ENCODE results near the gene CBX4.
A peak's percentile ranks its signal among the peaks of the same experiment; 100 is the strongest.

CBX4 gene

DNA sequence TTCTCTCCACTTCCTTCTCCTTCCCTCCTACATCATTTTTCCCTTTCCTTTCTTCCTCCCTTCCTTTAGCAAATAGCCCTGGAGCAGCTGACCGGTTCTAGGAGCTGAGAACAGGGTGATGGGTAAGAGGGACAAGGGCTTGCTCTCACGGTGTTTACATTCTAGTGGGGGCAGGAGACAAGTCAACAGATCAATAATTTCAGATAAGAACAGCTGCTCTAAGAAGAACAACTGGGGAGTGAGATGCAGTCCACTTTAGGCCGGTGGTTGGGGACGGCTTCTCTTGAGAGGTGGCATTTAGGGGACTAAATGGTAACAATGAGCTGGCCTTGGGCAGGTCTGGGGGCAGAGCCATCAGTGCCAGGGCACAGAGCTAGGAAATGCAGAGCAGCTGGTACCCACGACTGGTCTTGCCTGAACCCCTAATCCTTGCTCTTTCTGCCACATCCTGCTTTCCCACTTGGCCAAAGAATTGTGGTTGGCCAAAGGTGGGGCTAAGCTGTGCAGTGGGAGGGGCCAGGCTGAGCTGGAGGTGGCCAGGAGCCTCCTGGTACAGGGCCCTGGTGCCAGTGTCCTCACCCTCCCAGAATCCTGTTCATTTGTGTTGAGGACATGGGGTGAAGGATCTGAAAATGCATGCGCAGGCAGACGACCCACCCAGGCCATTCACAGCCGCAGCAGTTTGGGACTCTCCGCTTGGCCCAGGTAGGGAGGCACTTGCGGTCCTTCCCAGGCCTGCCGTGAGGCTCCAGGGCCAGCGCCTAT is 17.7 kb downstream of the CBX4 start:
- no peaks in the 10 kb centered on the region for H3K36me3 Mint-ChIP-seq (ENCODE audit: low read depth)
- no peak for DNase-seq (ENCODE audit: low spot score)

DNA sequence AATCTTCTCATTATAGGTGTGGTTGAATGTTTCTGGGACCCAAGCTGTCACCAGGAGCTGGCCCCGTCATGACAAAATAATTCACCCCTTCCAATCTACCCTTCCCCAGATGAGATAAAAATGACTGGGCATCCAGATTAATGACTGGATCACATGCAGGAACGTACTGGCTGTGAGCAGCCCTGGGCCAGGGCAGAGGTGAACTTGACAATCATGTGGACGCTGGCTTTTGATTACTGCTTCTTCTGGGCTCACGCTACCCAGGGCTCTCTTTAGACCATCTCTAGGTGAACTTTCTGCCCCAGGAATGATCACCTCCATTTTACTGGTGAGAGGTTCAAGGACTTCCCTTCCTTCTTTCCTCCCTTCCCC is 18.3 kb downstream of the CBX4 start:
- Mint-ChIP-seq H3K4me3 (no peak overlapping the region), H3K27me3 (ENCODE audit: low read depth) (peaks cover 62% of the 10 kb centered on the region), H3K4me1 (ENCODE audit: low read depth) (peaks cover 5% of the 10 kb centered on the region), H3K9me3 (no peaks in the 10 kb centered on the region), H3K27ac (no peak overlapping the region), H3K36me3 (ENCODE audit: low read depth) (no peaks in the 10 kb centered on the region)
- DNase-seq (ENCODE audit: low spot score) = no peak

More for the DNA sequence above, 17.7 kb downstream of the CBX4 start:
- Mint-ChIP-seq H3K4me1 (ENCODE audit: low read depth) (peaks cover 10% of the 10 kb centered on the region), H3K9me3 (no peaks in the 10 kb centered on the region), H3K27ac (no peak overlapping the region), H3K27me3 (ENCODE audit: low read depth) (peaks cover 56% of the 10 kb centered on the region), H3K4me3 (no peak overlapping the region)

DNA sequence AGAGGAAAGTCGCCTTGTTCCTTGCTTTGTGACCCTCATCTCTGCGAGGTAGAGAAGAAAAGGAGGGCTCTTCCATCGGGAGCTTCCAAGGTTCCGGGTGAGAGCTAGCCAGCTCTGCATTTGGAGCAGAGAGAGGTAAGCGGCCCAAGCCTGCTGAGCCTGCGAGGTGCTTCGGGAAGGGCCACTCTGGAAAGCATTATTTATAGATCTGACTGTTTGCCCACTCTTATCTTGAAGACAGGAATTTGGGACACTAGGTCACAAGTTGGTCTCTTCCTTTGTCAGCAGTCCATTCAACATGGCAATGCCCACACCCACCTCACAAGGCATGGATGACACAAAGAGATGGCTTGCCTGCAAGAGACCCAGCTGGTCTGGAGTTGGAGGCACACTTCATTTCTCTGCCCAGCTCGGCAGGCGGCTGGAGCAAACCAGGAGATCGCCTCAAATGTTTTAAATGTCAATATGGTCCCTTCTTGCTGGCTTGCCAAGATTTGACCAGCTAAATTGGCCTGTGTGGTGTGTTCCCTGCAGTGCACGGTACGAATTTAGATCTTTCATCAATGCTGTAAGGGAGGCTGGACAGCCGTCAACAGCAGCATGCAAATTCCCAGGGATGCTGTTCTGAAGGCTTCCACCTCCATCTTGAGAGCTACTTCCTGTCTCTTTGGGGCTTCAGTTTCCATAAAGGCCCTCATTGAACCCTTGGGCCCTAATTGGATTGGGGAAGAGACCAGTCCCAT is 19.5 kb downstream of the CBX4 start:
- no peaks in the 10 kb centered on the region for H3K9me3 Mint-ChIP-seq
- no peaks in the 10 kb centered on the region for H3K4me1 Mint-ChIP-seq (ENCODE audit: low read depth)
- no peak overlapping the region for H3K27ac Mint-ChIP-seq
- no peak for DNase-seq (ENCODE audit: low spot score)
- no peaks in the 10 kb centered on the region for H3K36me3 Mint-ChIP-seq (ENCODE audit: low read depth)
- H3K27me3 Mint-ChIP-seq (ENCODE audit: low read depth) = peaks cover 63% of the 10 kb centered on the region
- no peak overlapping the region for H3K4me3 Mint-ChIP-seq

DNA sequence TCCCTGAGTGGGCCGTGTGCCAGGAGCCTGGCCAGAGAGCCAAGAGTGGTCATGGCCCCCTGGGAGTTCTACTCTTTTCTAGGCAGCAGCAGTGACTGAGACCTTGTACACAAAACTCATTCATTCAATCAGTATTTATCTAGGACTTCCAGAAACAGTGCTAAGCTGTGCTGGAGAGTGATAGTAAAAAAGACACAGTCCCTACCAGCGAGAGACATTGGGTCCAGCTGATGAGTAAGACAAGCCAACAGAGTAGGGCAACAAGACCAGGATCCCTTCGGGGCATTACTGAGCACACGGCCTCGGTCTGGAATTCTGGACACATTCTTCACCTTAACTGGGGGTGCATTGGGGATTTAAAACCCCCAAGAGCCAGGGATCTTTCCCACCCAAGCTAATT is 20.2 kb downstream of the CBX4 start:
- Mint-ChIP-seq H3K4me3 (no peak overlapping the region), H3K27me3 (ENCODE audit: low read depth) (peaks cover 65% of the 10 kb centered on the region), H3K9me3 (no peaks in the 10 kb centered on the region), H3K36me3 (ENCODE audit: low read depth) (no peaks in the 10 kb centered on the region), H3K27ac (no peak overlapping the region), H3K4me1 (ENCODE audit: low read depth) (peaks cover 4% of the 10 kb centered on the region)
- DNase-seq (ENCODE audit: low spot score) = no peak

DNA sequence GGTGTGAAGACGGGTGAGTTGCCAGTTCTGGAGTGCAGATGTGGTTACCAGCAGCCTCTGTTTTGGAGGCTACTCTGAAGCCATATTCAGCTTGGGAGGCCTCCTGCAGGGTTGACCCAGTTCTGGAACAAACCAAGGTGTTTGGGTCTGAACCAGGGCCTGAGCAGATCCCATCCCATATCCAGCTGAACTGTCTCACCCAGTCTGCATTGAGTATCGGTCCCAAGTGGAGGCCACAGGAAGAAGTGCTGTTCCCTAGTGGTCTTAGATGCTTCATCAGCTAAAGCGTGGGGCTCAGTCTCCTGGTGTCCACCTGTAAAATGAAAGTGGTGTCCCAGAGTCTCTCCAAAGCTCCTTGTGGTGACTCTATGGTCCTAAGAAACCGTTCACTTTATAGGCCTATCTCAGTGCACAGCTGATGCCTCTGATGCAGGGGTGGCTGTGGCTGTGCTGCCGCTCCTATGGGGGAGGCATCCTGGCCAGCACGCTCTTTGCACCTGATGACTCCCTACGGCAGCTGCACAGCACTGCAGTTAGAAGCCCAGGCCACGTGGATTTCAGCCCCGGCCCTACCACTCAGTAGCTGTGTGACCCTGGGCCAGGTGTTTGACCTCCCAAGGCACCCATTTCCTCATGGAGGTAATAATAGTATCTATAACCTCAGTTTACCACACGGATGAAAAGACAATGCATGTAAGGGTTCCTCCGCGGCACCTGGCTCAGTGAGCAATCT is 21.0 kb downstream of the CBX4 start:
- no peaks in the 10 kb centered on the region for H3K9me3 Mint-ChIP-seq
- no peak overlapping the region for H3K27ac Mint-ChIP-seq
- peaks cover 63% of the 10 kb centered on the region for H3K27me3 Mint-ChIP-seq (ENCODE audit: low read depth)
- peaks cover 4% of the 10 kb centered on the region for H3K4me1 Mint-ChIP-seq (ENCODE audit: low read depth)
- no peak overlapping the region for H3K4me3 Mint-ChIP-seq
- DNase-seq (ENCODE audit: low spot score) = no peak
- no peaks in the 10 kb centered on the region for H3K36me3 Mint-ChIP-seq (ENCODE audit: low read depth)

DNA sequence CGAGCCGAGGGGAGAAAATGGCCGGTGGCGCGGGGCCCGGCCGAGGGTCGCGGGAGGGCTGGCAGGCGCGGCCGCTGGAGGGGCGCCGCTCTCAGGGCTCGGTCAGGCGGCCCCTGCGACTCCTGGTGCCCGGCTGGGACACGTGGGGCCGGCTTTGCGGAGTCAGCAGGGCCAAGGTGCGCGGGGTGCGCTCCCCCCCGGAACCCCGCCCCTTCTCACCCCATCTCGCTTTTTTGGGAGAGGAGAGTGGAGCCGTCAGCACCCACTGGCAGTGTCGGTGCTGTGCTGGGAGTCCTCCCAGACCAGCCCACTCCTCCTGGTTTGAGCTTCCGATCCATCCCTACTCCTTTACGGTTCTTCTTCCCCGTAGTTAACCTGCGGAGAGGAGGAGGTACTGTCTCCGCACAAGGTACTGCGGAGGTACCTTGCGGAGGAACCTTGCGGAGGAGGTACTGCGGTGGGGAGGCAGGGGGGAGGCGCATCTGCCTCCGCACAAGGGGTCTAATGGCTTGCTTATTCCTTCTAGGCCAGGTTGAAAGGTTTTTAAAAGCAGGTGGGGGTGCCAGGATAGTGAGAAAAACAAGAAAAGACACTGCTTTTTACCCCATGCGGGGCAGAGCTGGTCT is 23.3 kb downstream of the CBX4 start:
- Mint-ChIP-seq H3K4me3 (no peak overlapping the region), H3K9me3 (no peaks in the 10 kb centered on the region), H3K27me3 (ENCODE audit: low read depth) (peaks cover 67% of the 10 kb centered on the region), H3K4me1 (ENCODE audit: low read depth) (peaks cover 13% of the 10 kb centered on the region), H3K27ac (no peak overlapping the region), H3K36me3 (ENCODE audit: low read depth) (no peaks in the 10 kb centered on the region)
- no peak for DNase-seq (ENCODE audit: low spot score)

DNA sequence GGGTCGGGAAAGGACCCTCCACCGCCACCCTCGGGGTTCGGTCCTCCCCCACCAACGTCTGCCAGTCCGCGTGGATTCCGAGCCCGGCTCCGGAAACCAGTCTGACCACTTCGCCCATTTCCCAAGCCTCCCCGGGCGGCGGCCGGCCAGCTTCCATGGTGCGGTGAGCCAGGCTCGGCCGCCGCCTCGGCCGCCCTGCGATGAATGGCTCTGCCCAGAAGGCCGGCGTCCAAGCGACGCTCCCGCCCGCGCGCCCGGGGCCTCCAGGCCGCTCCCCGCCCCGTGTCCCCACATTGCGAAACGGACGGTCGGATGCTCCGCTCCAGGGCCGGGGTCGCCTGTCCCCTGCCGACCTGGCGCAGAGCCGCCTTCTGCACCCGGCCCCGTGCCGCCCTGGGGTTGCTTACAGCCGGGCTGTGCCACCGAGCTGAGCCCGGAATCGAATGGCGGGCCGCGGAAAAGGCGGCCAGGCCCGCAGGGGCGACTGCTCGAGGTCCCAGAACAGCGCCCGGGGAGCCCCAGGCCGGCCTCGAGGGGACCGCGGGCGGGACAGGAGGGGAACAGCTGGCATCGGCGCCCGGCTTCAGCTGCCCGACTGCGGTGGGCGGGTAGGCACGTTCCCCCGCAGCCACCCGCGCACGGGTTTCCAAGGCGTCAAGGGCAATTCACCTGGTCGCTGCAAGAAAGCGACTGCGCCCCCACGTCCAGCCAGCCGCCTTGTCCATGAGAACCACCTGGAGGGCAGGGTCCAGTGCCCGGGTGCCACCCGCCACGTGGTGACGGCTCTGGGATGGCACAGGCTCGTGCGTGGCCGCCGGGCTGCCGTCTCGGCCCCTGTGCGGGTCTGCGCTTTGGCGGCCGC is 24.0 kb downstream of the CBX4 start:
- DNase-seq (ENCODE audit: low spot score) = no peak
- H3K4me1 Mint-ChIP-seq (ENCODE audit: low read depth) = peaks cover 16% of the 10 kb centered on the region
- no peaks in the 10 kb centered on the region for H3K9me3 Mint-ChIP-seq
- no peak overlapping the region for H3K4me3 Mint-ChIP-seq
- peaks cover 65% of the 10 kb centered on the region for H3K27me3 Mint-ChIP-seq (ENCODE audit: low read depth)
- no peak overlapping the region for H3K27ac Mint-ChIP-seq
- no peaks in the 10 kb centered on the region for H3K36me3 Mint-ChIP-seq (ENCODE audit: low read depth)

DNA sequence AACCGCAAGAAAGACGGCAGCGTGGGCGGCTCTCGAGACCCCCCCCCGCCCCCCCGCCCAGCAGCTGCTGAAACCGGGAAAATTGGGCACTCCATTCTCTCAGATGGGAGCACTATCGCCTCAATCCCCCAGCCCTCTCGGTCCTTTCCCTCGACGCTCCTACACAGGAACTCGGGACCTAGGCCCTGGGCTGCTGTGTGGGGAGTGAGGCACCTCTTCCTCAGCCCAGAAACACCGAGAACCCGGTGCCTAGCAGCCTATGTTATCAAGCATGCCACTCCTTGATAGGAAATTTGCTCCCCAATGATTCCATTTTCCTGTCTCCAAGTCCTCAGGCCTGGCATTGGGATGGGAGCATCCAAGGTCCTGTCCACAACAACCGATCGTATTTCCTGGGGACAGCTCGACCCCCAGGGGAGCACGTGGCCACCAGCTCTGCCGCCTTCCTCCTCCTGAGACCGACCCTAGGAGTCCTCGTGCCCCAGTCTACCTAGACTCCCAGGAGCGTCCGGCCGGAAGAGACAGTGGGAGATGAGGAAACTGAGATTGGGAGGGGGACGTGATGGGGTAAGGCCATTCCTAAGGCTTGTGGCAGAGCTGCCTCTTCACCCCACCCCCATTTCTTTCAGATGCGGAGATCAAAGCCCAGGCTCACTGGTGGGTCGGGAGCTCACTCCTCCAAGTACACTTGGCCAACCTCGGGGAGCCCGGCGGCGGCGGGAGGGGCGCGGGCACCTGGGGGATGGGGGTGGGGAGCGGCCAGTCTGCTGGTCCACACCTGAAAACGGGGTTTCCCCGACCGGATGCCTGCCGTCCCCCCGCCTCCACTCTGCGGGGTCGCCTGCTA is 24.9 kb downstream of the CBX4 start:
- H3K9me3 Mint-ChIP-seq = no peaks in the 10 kb centered on the region
- H3K4me1 Mint-ChIP-seq (ENCODE audit: low read depth) = peaks cover 17% of the 10 kb centered on the region
- peak overlapping the region; percentile 3 for H3K27ac Mint-ChIP-seq
- H3K36me3 Mint-ChIP-seq (ENCODE audit: low read depth) = no peaks in the 10 kb centered on the region
- DNase-seq (ENCODE audit: low spot score) = no peak
- peaks cover 60% of the 10 kb centered on the region for H3K27me3 Mint-ChIP-seq (ENCODE audit: low read depth)
- peak overlapping the region; percentile 54 for H3K4me3 Mint-ChIP-seq

DNA sequence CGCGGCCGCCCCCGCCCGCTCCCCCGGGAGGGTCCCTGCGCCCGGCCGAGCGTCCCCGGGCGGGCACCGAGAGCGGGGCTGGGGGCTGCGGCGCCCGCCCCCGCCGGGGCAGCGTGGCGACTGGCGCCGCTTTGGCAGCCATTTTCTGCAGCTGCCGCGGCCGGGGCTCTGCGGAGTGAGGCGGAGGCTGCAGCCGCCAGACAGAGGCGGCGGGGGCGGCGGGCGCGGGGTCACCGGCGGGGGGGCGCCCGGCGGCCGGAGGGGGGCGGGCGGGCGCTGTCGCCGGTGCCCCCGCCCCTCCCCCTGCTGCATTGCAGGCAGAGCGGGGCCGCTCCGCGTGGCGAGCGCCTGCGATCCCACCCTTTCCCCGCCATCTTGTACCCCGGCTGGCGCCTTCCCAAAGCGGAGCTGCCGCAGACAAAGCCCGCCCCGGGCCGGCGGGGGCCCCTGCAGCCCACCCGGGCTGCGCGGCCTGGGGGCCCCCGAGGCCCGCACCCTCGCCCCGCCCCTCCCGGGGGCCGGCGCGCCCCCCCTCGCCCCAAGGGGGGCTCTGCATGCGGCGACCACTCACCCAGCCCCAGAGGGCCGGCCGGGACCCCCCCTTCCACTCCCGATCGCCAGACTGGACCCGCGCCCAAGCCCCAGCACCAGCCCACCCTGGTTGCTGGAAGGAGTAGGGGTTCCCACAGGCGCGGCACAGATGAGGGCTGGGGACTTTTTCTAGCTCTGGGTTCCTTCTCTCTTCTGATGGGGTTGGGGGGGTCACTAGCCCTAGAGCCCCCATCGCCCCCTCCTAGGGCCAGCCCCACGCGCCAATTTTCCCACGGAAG is 25.7 kb downstream of the CBX4 start:
- Mint-ChIP-seq H3K27ac (no peak overlapping the region), H3K27me3 (ENCODE audit: low read depth) (peaks cover 61% of the 10 kb centered on the region), H3K4me3 (no peak overlapping the region), H3K36me3 (ENCODE audit: low read depth) (no peaks in the 10 kb centered on the region), H3K4me1 (ENCODE audit: low read depth) (peaks cover 21% of the 10 kb centered on the region), H3K9me3 (no peaks in the 10 kb centered on the region)
- DNase-seq (ENCODE audit: low spot score) = no peak

DNA sequence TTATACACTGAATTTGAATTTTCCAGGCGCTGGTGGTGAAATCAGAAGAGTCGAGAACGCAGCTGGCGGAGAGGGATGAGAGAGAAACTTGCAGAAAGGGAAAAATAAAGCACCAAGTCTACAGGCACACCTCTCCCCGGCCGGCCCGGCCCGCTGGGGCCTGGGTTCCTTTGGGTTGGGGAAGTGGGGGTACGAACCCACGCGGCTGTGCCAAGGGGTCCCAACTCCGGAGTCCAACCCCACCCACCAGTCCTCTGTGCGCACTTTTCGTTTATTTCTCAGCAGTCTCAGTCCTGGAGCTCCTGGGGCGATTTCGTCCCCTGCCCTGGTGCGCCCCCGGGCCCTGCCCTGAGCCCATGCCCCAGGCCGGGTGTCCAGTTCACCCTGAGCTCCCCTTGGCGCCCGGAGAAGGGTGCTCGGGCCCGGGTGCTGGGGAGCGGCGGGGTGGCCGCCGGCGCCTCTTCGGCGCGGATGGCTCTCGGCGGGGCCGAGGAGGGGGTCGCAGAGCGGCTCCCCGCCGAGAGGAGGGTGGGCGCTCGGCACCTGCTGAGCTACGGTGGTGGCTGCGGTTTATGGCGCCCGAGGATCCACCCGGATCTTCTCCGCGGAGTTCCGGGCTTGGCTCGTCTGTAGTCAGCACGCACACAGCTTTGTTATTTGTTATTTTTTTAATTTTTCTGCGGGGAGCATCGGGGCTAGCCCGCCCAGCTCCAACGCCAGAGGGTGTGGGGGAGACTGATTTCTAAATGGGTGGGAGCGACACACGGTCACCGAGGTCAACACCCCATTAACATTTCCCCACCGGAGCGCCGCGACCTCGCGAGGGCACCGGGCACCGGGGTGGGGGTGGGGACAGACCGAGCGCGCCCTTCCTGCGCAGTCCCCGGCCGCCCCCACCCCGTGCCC is 26.6 kb downstream of the CBX4 start:
- H3K27me3 Mint-ChIP-seq (ENCODE audit: low read depth) = peaks cover 61% of the 10 kb centered on the region
- no peaks in the 10 kb centered on the region for H3K9me3 Mint-ChIP-seq
- no peak for DNase-seq (ENCODE audit: low spot score)
- peaks cover 21% of the 10 kb centered on the region for H3K4me1 Mint-ChIP-seq (ENCODE audit: low read depth)
- H3K27ac Mint-ChIP-seq = peak overlapping the region; percentile 55
- H3K36me3 Mint-ChIP-seq (ENCODE audit: low read depth) = no peaks in the 10 kb centered on the region
- H3K4me3 Mint-ChIP-seq = peak overlapping the region; percentile 61

DNA sequence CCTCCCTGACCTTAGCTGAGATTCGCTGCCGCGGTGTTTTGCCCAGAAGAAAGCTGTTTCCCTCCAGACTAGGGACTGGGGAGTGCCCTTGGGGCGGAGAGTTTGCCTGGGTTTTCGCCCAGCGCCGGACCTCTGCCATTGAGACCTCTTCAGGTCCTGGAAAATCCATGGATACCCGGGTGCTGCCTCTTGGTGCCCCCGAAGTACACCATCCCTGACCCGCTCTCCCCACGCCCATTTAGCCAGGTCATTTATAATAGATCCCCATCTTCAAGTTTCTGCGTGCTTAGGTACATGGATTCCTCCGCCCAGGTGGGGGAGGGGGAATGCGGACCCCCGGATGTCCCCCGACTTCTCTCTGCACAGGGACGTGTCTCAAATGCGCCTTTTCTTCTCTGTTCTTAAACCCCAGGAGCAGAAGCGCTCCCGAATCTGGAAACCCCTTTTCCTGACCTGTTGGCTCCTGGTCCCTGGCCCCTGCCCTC is 27.3 kb downstream of the CBX4 start:
- Mint-ChIP-seq H3K9me3 (no peaks in the 10 kb centered on the region), H3K36me3 (ENCODE audit: low read depth) (no peaks in the 10 kb centered on the region), H3K27me3 (ENCODE audit: low read depth) (peaks cover 61% of the 10 kb centered on the region), H3K4me1 (ENCODE audit: low read depth) (peaks cover 21% of the 10 kb centered on the region), H3K27ac (peak overlapping the region; percentile 26), H3K4me3 (peak overlapping the region; percentile 61)
- no peak for DNase-seq (ENCODE audit: low spot score)

Data from T-helper 2 cell treated with Interferon-gamma antibody and Interleukin-4, amounts not matched to agents 5 μg/mL and 100 μg/mL, for 36 hours (primary cell).